HCT116 (cell line): ENCODE results near the gene PRELP.

ENCODE experiments used
- ATF3 ChIP-seq: IDR thresholded peaks from 2 replicates; pipeline ENCODE4 v1.6.1; 2012
- CBX3 ChIP-seq: IDR thresholded peaks from 2 replicates; pipeline ENCODE4 v1.6.1; 2012; ENCODE audit warnings: low read depth
- CEBPB ChIP-seq: IDR thresholded peaks from 2 replicates; pipeline ENCODE4 v1.6.1; 2012; ENCODE audit warnings: low read depth
- CTCF ChIP-seq, 3 experiments: fragments of 200-600 bp in 1 of 3; sonication (generic) in 1 of 3; IDR thresholded peaks in 2 of 3; conservative IDR thresholded peaks in 1 of 3; 2 replicates each; pipeline ENCODE4 v1.5.1; 2012 to 2017; ENCODE audit warnings: low read depth in 2 of 3, low read length in 2 of 3, antibody characterized with exemption in 1 of 3, borderline replicate concordance in 1 of 3, control low read depth in 1 of 3, mild to moderate bottlenecking in 1 of 3, mixed read lengths in 1 of 3, mixed run types in 1 of 3, moderate library complexity in 1 of 3; ENCODE audit not compliant: insufficient read depth in 1 of 3
- EGR1 ChIP-seq: IDR thresholded peaks from 2 replicates; pipeline ENCODE4 v1.6.1; 2012; ENCODE audit warnings: low read depth
- EZH2 ChIP-seq: fragments of 200-600 bp; sonication (generic); IDR thresholded peaks from 2 replicates; pipeline ENCODE4 v1.6.1; 2017; ENCODE audit warnings: antibody characterized with exemption, mixed run types
- EZH2phosphoT487 ChIP-seq: fragments of 200-600 bp; IDR thresholded peaks from 2 replicates; pipeline ENCODE4 v1.6.1; 2018; ENCODE audit warnings: antibody characterized with exemption, borderline replicate concordance
- JUND ChIP-seq: IDR thresholded peaks from 2 replicates; pipeline ENCODE4 v1.6.1; 2012
- POLR2A ChIP-seq: IDR thresholded peaks from 2 replicates; pipeline ENCODE4 v1.7.0; 2011; ENCODE audit warnings: borderline replicate concordance; ENCODE audit not compliant: insufficient read depth, insufficient read length; ENCODE audit errors: extremely low read depth
- POLR2AphosphoS5 ChIP-seq: IDR thresholded peaks from 2 replicates; pipeline ENCODE4 v1.6.1; 2011; ENCODE audit warnings: mild to moderate bottlenecking, low read depth, low read length, moderate library complexity
- RAD21 ChIP-seq: IDR thresholded peaks from 2 replicates; pipeline ENCODE4 v1.6.1; 2012; ENCODE audit warnings: low read depth, mild to moderate bottlenecking
- SIN3A ChIP-seq: IDR thresholded peaks from 2 replicates; pipeline ENCODE4 v1.6.1; 2012; ENCODE audit warnings: low read depth
- SRF ChIP-seq: IDR thresholded peaks from 2 replicates; pipeline ENCODE4 v1.6.1; 2012; ENCODE audit warnings: low read depth
- ZNF274 ChIP-seq: fragments of 200-500 bp; sonication (Bioruptor generic); IDR thresholded peaks from 2 replicates; pipeline ENCODE4 v1.6.1; 2014; ENCODE audit warnings: mild to moderate bottlenecking, low read depth, low read length, inconsistent platforms

DNA sequence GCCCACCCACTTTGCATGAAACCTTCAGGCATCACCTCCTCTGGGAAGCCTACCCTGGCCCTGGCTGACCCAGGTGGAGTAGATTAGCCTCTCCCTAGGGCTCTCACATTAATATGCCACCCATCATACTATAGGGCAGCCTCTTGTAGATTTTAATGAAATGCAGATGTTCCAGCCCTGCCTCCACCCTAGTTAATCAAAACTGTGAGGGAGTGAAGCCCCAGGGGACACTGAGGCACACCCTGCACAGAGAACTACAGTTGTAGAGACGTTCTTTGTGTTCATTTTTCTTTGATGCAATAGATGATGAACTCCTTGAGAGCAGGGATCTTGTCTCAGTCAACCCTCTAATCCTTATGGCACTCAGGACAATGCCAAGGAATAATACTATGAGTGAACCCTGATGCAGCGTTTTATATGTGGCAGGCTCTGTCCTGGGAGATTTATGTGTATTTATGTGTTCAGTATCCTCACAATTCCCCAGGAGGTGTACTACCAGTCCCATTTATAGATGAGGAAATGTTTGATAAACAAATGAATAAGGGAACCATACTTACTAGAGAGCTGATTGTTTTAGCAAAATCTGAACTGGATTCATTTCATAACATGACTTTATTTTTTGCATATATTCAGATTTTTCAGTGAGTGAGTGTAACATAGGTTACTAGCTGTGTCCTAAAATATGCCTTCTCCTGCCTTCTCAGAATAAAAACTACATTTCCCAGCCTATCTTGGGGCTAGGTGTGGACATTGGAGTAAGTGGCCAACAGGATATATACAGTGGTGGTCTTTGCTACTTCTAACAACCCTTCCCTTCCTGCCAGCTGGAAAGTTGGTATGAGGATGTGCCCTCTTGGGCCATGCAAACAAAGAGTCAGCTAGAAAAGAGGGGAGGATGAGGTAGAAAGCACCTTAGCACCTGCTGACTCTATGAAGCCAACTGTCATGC, 23.5 kb upstream of the PRELP start:
- TF ChIP-seq ZNF274 = no peak
- no peak for TF ChIP-seq CTCF (IDR thresholded peaks at IDR 0.05 in 2 of 3, conservative IDR thresholded peaks at IDR 0.05 in 1 of 3; ENCODE audit: borderline replicate concordance in 1 of 3, insufficient read depth in 1 of 3, low read depth in 2 of 3, low read length in 2 of 3)
- TF ChIP-seq CEBPB = no peak
- no peak for TF ChIP-seq SRF
- no peak for TF ChIP-seq RAD21
- TF ChIP-seq ATF3 = no peak
- TF ChIP-seq POLR2A = no peak
- no peak for TF ChIP-seq JUND
- no peak for TF ChIP-seq EZH2
- no peak for TF ChIP-seq POLR2AphosphoS5
- no peak for TF ChIP-seq EGR1
- no peak for TF ChIP-seq EZH2phosphoT487
- TF ChIP-seq CBX3 = no peak
- TF ChIP-seq SIN3A = no peak
